H1 (cell line): ENCODE measurements around the gene NCSTN. TPM values are rescaled to one million over a fixed set of nuclear protein-coding genes. Genes with fewer than 3 reads are reported as not detected.

Experiments
- CTCF ChIA-PET: fragments of 300-600 bp; sonication (Branson Sonifier 250); formaldehyde crosslinking; loops from one replicate; lab custom pipeline; 2021; ENCODE audit not compliant: partially characterized antibody; lab: Charles Lee
- POLR2A ChIA-PET: fragments of 300-600 bp; sonication (Branson Sonifier 250); formaldehyde crosslinking; loops from one replicate; lab custom pipeline; 2021; ENCODE audit warnings: inconsistent platforms; ENCODE audit not compliant: partially characterized antibody; lab: Charles Lee
- DNase-seq, 2 experiments: peaks; one replicate each; pipeline versions ENCODE4 v3.0.0 to v3.0.0-alpha.2; 2010 to 2022; ENCODE audit warnings: low spot score in 2 of 2, low read depth in 1 of 2, mixed read lengths in 1 of 2
- FAIRE-seq: peaks from 2 replicates; lab custom pipeline; 2011; peaks lifted over from hg19 to GRCh38; lab: Jason Lieb, UNC
- H2AFZ ChIP-seq: 2 replicates; pipeline ENCODE4 v1.8.1; 2012; ENCODE audit warnings: low read length, inconsistent platforms
- H2AK5ac ChIP-seq: 2 replicates; pipeline ENCODE4 v1.6.1; 2013; ENCODE audit warnings: low read depth, low read length
- H2BK120ac ChIP-seq: replicated peaks from 2 replicates; pipeline ENCODE3; 2013; ENCODE audit warnings: low read depth, low read length, inconsistent platforms
- H2BK12ac ChIP-seq: 2 replicates; pipeline ENCODE4 v1.6.1; 2013; ENCODE audit warnings: low read depth, low read length
- H2BK15ac ChIP-seq: 2 replicates; pipeline ENCODE4 v1.6.1; 2013; ENCODE audit warnings: low read length
- H2BK20ac ChIP-seq: 2 replicates; pipeline ENCODE4 v1.6.1; 2013; ENCODE audit warnings: low read length
- H2BK5ac ChIP-seq: 2 replicates; pipeline ENCODE4 v1.6.1; 2013; ENCODE audit warnings: low read depth, low read length
- H3K14ac ChIP-seq: 2 replicates; pipeline ENCODE4 v1.6.1; 2013; ENCODE audit warnings: inconsistent platforms; ENCODE audit not compliant: insufficient read length
- H3K18ac ChIP-seq: 2 replicates; pipeline ENCODE4 v1.6.1; 2013; ENCODE audit warnings: low read length; ENCODE audit errors: extremely low read depth
- H3K23ac ChIP-seq: 2 replicates; pipeline ENCODE4 v1.6.1; 2013; ENCODE audit warnings: inconsistent platforms; ENCODE audit not compliant: insufficient read length
- H3K23me2 ChIP-seq: 2 replicates; pipeline ENCODE4 v1.6.1; 2013; ENCODE audit warnings: low read depth, low read length
- H3K27ac ChIP-seq: 2 replicates; pipeline ENCODE4 v1.6.1; 2011; ENCODE audit warnings: low read depth, low read length, inconsistent platforms
- H3K27me3 ChIP-seq, 4 experiments: replicated peaks in 1 of 4; 1 replicate in 1 of 4; 2 replicates in 3 of 4; pipeline versions ENCODE4 v1.6.1 to v1.8.1; 2011 to 2013; ENCODE audit warnings: low read length in 3 of 4, mild to moderate bottlenecking in 3 of 4, inconsistent platforms in 2 of 4, mixed read lengths in 2 of 4, moderate library complexity in 1 of 4; ENCODE audit not compliant: control insufficient read depth in 3 of 4, insufficient read depth in 3 of 4; ENCODE audit errors: extremely low read depth in 1 of 4
- H3K36me3 ChIP-seq, 4 experiments: 2 replicates each; pipeline versions ENCODE4 v1.6.1 to v1.8.1; 2011 to 2013; ENCODE audit warnings: mild to moderate bottlenecking in 4 of 4, low read length in 3 of 4, moderate library complexity in 2 of 4, control low read depth in 1 of 4, inconsistent platforms in 1 of 4; ENCODE audit not compliant: insufficient read depth in 4 of 4, control insufficient read depth in 2 of 4
- H3K4ac ChIP-seq: replicated peaks from 2 replicates; pipeline ENCODE3; 2013; ENCODE audit warnings: low read length, low read depth, mixed read lengths, inconsistent platforms; ENCODE audit not compliant: insufficient read length
- H3K4me1 ChIP-seq, 4 experiments: replicated peaks in 1 of 4; 1 replicate in 1 of 4; 2 replicates in 3 of 4; pipeline versions ENCODE4 v1.6.1 to v1.8.1; 2011 to 2013; ENCODE audit warnings: low read length in 3 of 4, inconsistent platforms in 2 of 4, mixed read lengths in 1 of 4; ENCODE audit not compliant: insufficient read depth in 4 of 4, control insufficient read depth in 3 of 4
- H3K4me2 ChIP-seq, 2 experiments: 2 replicates each; pipeline versions ENCODE4 v1.6.1 to v1.8.1; 2011 to 2013; ENCODE audit warnings: low read depth in 2 of 2, low read length in 2 of 2, control low read depth in 1 of 2, inconsistent platforms in 1 of 2, mild to moderate bottlenecking in 1 of 2; ENCODE audit not compliant: insufficient read depth in 1 of 2
- H3K4me3 ChIP-seq, 4 experiments: fragments of 200-600, 300-600 bp in 1 of 4; sonication (generic), shearing (Covaris generic), sonication (Bioruptor Twin) in 1 of 4; 2 replicates each; pipeline versions ENCODE4 v1.5.1 to v1.8.1; 2011 to 2016; ENCODE audit warnings: low read length in 4 of 4, low read depth in 3 of 4, control low read depth in 2 of 4, inconsistent platforms in 2 of 4, mild to moderate bottlenecking in 2 of 4, mixed read lengths in 1 of 4, moderate library complexity in 1 of 4; ENCODE audit not compliant: insufficient read depth in 2 of 4; ENCODE audit errors: extremely low read depth in 1 of 4
- H3K56ac ChIP-seq: replicated peaks from 2 replicates; pipeline ENCODE3; 2013; ENCODE audit warnings: low read depth, mild to moderate bottlenecking, mixed read lengths, low read length, inconsistent platforms; ENCODE audit not compliant: insufficient read length
- H3K79me1 ChIP-seq: 2 replicates; pipeline ENCODE4 v1.6.1; 2013; ENCODE audit warnings: low read depth, low read length, control low read depth
- H3K79me2 ChIP-seq, 2 experiments: 2 replicates each; pipeline versions ENCODE4 v1.6.1 to v1.8.1; 2012 to 2013; ENCODE audit warnings: low read length in 2 of 2, mild to moderate bottlenecking in 2 of 2, inconsistent platforms in 1 of 2; ENCODE audit not compliant: insufficient read depth in 2 of 2, control insufficient read depth in 1 of 2
- H3K9ac ChIP-seq, 4 experiments: replicated peaks in 1 of 4; 1 replicate in 1 of 4; 2 replicates in 3 of 4; pipeline versions ENCODE4 v1.6.1 to v1.8.1; 2011 to 2013; ENCODE audit warnings: low read depth in 3 of 4, low read length in 3 of 4, control low read depth in 2 of 4, mild to moderate bottlenecking in 2 of 4, moderate library complexity in 2 of 4, inconsistent platforms in 1 of 4; ENCODE audit errors: extremely low read depth in 1 of 4
- H3K9me3 ChIP-seq, 2 experiments: 2 replicates each; pipeline versions ENCODE4 v1.6.1 to v1.8.1; 2012 to 2013; ENCODE audit warnings: mild to moderate bottlenecking in 2 of 2, moderate library complexity in 2 of 2, control low read depth in 1 of 2, inconsistent platforms in 1 of 2, low read depth in 1 of 2, low read length in 1 of 2, mixed read lengths in 1 of 2; ENCODE audit not compliant: insufficient read depth in 2 of 2
- H4K20me1 ChIP-seq, 2 experiments: replicated peaks in 1 of 2; 2 replicates each; pipeline versions ENCODE3 to v1.8.1; 2011 to 2013; ENCODE audit warnings: inconsistent platforms in 2 of 2, low read length in 2 of 2, mild to moderate bottlenecking in 1 of 2; ENCODE audit not compliant: insufficient read depth in 2 of 2, control insufficient read depth in 1 of 2
- H4K5ac ChIP-seq: 2 replicates; pipeline ENCODE4 v1.6.1; 2013; ENCODE audit warnings: low read length, low read depth, mixed read lengths, inconsistent platforms; ENCODE audit not compliant: insufficient read length
- H4K8ac ChIP-seq: 2 replicates; pipeline ENCODE4 v1.8.0; 2013; ENCODE audit warnings: mild to moderate bottlenecking, moderate library complexity, low read length, inconsistent platforms; ENCODE audit not compliant: insufficient read depth; ENCODE audit errors: extremely low read depth
- H4K91ac ChIP-seq: replicated peaks from 2 replicates; pipeline ENCODE3; 2013; ENCODE audit warnings: low read length, mixed read lengths, inconsistent platforms; ENCODE audit not compliant: insufficient read length
- BCL11A ChIP-seq, 2 experiments: IDR thresholded peaks; one replicate each; pipeline ENCODE4 v1.6.1; 2011; ENCODE audit warnings: low read depth in 2 of 2, low read length in 2 of 2, mild to moderate bottlenecking in 2 of 2
- CREB1 ChIP-seq: IDR thresholded peaks from 2 replicates; pipeline ENCODE4 v1.6.1; 2012; ENCODE audit warnings: inconsistent platforms
- E2F6 ChIP-seq: IDR thresholded peaks from 2 replicates; pipeline ENCODE4 v1.6.1; 2012; ENCODE audit warnings: inconsistent platforms
- FOSL1 ChIP-seq: IDR thresholded peaks from 2 replicates; pipeline ENCODE4 v1.6.1; 2011; ENCODE audit warnings: mild to moderate bottlenecking, low read depth, low read length, moderate library complexity; ENCODE audit not compliant: insufficient read depth
- GABPA ChIP-seq: IDR thresholded peaks from 2 replicates; pipeline ENCODE4 v1.6.1; 2011; ENCODE audit warnings: mild to moderate bottlenecking, low read length, moderate library complexity, borderline replicate concordance; ENCODE audit not compliant: insufficient read depth
- NRF1 ChIP-seq: IDR thresholded peaks from 2 replicates; pipeline ENCODE4 v1.6.1; 2011; ENCODE audit warnings: mild to moderate bottlenecking, low read depth, low read length, improper control_type of control experiment
- RBBP5 ChIP-seq: IDR thresholded peaks from 2 replicates; pipeline ENCODE4 v1.7.1; 2012; ENCODE audit warnings: low read depth, mild to moderate bottlenecking, inconsistent platforms, low read length, moderate library complexity, borderline replicate concordance
- SIN3A ChIP-seq, 2 experiments: IDR thresholded peaks in 1 of 2; conservative IDR thresholded peaks in 1 of 2; 2 replicates each; pipeline ENCODE4 v1.6.1; 2011 to 2012; ENCODE audit warnings: low read length in 2 of 2, improper control_type of control experiment in 1 of 2, low read depth in 1 of 2, mild to moderate bottlenecking in 1 of 2
- SP1 ChIP-seq: IDR thresholded peaks from 2 replicates; pipeline ENCODE4 v1.6.1; 2011; ENCODE audit warnings: low read depth, low read length
- SUZ12 ChIP-seq: fragments of 200-600 bp; sonication (generic); IDR thresholded peaks from 2 replicates; pipeline ENCODE4 v1.6.1; 2012; ENCODE audit warnings: mild to moderate bottlenecking, inconsistent platforms, low read length, moderate library complexity, mixed read lengths
- TEAD4 ChIP-seq: IDR thresholded peaks from 2 replicates; pipeline ENCODE4 v1.6.1; 2012; ENCODE audit warnings: low read depth, low read length, inconsistent platforms, mixed read lengths
- USF2 ChIP-seq: IDR thresholded peaks from 2 replicates; pipeline ENCODE4 v1.6.1; 2011; ENCODE audit warnings: low read length, improper control_type of control experiment
- WGBS, 2 experiments: shearing (Covaris generic) in 1 of 2; methylation state at CpG; one replicate each; pipeline versions ENCODE4 v1.1.6 to v1.1.7; 2013 to 2015; ENCODE audit warnings: low lambda C conversion rate in 2 of 2, mixed read lengths in 2 of 2, inconsistent platforms in 1 of 2, low coverage in 1 of 2, missing lambda C conversion rate in 1 of 2; ENCODE audit not compliant: insufficient replicate concordance in 2 of 2, insufficient coverage in 1 of 2, insufficient read length in 1 of 2; ENCODE audit errors: extremely low coverage in 1 of 2, missing lambda C conversion rate in 1 of 2; 5-methylcytosine and 5-hydroxymethylcytosine counted together
- polyA plus RNA-seq, 7 experiments: library from polyadenylated mRNA; depleted of rRNA in 3 of 7; stranded (reverse) in 5 of 7; unstranded in 2 of 7; fragments of >200 nt in 5 of 7; fragments of 200-250 nt in 2 of 7; gene quantifications; 1 replicate in 5 of 7; 2 replicates in 1 of 7; 4 replicates in 1 of 7; pipeline versions ENCODE4 v1.2.1 to v1.2.3, GENCODE V29; 2011 to 2013; ENCODE audit warnings: missing spikeins in 2 of 7, mixed read lengths in 2 of 7
- total RNA-seq: library from RNA; stranded (reverse); fragmentation: NEBNext Ultra II Directional; extraction: Animal tissue kit (Norgen Biotek cat#: 25700); gene quantifications from 2 replicates; pipeline ENCODE4 v1.2.1, GENCODE V29; 2021

The NCSTN gene
- total and polyA plus RNA-seq, 2 of the 8 experiments (the other 6 are each of a cell fraction or from before 2014, with no cell fraction given): 64.7 to 125 TPM

GRCh38 chr1:160346463-160346862 lies 3.3 kb downstream of the NCSTN start:
- H3K79me2 ChIP-seq: peaks cover 18 to 34% of the 10 kb centered on the region in 2 experiments
- POLR2A ChIA-PET: interaction anchor here (0.6 to 2.6 kb wide), 2 partner anchors 17 to 32 kb away, joined by 3 to 12 read pairs; no protein-coding TSS in a partner anchor
- 90% methylated on average over 8 of the region's 10 CpGs; no CpG with 5 or more reads in 1 of the 2 experiments for WGBS, 2 experiments
- no peak overlapping the region for H3K4ac ChIP-seq
- no peak overlapping the region for H4K91ac ChIP-seq
- H3K4me1 ChIP-seq: no peaks in the 10 kb centered on the region
- H3K18ac ChIP-seq: no peak overlapping the region
- H2AFZ ChIP-seq: no peak overlapping the region
- H3K56ac ChIP-seq: no peak overlapping the region
- H2BK5ac ChIP-seq: no peak overlapping the region
- no peaks in the 10 kb centered on the region; the same call in 1 of the 2 replicates for H3K79me1 ChIP-seq
- no peak overlapping the region for H3K4me3 ChIP-seq
- H4K8ac ChIP-seq: no peak overlapping the region
- H3K23me2 ChIP-seq: no peaks in the 10 kb centered on the region; the same call in 1 of the 2 replicates
- no peak overlapping the region for H2BK20ac ChIP-seq
- H3K36me3 ChIP-seq: peaks cover 7 to 42% (median 26%) of the 10 kb centered on the region in 4 experiments
- H3K9me3 ChIP-seq: no peaks in the 10 kb centered on the region
- no peak overlapping the region for H3K27ac ChIP-seq
- H4K5ac ChIP-seq: no peak overlapping the region
- no peak overlapping the region for H2BK12ac ChIP-seq
- FAIRE-seq (no peak), DNase-seq (no peak)
- H2AK5ac ChIP-seq: no peak overlapping the region
- no peak overlapping the region for H3K23ac ChIP-seq
- H2BK120ac ChIP-seq: no peak overlapping the region
- H3K9ac ChIP-seq: no peak overlapping the region
- no peaks in the 10 kb centered on the region for H3K27me3 ChIP-seq
- CTCF ChIA-PET: interaction anchor here (0.7 to 26.0 kb wide), 6 partner anchors 9 to 57 kb away, joined by 3 to 683 read pairs (median 6); no protein-coding TSS in a partner anchor
- H2BK15ac ChIP-seq: no peak overlapping the region
- H3K4me2 ChIP-seq: no peak overlapping the region
- H4K20me1 ChIP-seq: peaks cover 0 to 4% of the 10 kb centered on the region in 2 experiments
- H3K14ac ChIP-seq: no peak overlapping the region
- no peak for TF ChIP-seq SIN3A (conservative IDR thresholded peaks at IDR 0.05 in 1 of 2, IDR thresholded peaks at IDR 0.05 in 1 of 2; ENCODE audit: low read depth in 1 of 2, low read length in 2 of 2)
- TF ChIP-seq TEAD4: no peak
- TF ChIP-seq E2F6: no peak
- TF ChIP-seq CREB1: no peak
- TF ChIP-seq RBBP5: no peak
- TF ChIP-seq NRF1: no peak
- TF ChIP-seq FOSL1: no peak
- no peak for TF ChIP-seq SUZ12
- no peak for TF ChIP-seq BCL11A (IDR thresholded peaks at IDR 0.05; ENCODE audit: low read depth in 2 of 2, low read length in 2 of 2)
- TF ChIP-seq GABPA: no peak
- TF ChIP-seq USF2: no peak
- TF ChIP-seq SP1: no peak
